GM23338 (cell line): ENCODE results near the gene CD69. TPM values are rescaled to one million over a fixed set of nuclear protein-coding genes. Genes with fewer than 3 reads are reported as not detected.

ENCODE experiments used
- ATAC-seq: fragments of 200-7000 bp; cut with Tn5 transposase; 3 replicates; pipeline ENCODE4 v1.9.1; 2020
- DNase-seq: peaks from one replicate; pipeline ENCODE4 v3.0.0-alpha.2; 2015; ENCODE audit warnings: low spot score
- H2AFZ ChIP-seq: fragments of 200-600 bp; sonication (generic); 2 replicates; pipeline ENCODE4 v1.8.0; 2016; ENCODE audit warnings: antibody characterized with exemption, mild to moderate bottlenecking, moderate library complexity
- H3F3A ChIP-seq: fragments of 200-600 bp; sonication (generic); replicated peaks from 2 replicates; pipeline ENCODE4 v1.8.0; 2017; ENCODE audit warnings: antibody characterized with exemption, mixed run types, low read depth
- H3K27ac ChIP-seq: fragments of 200-600 bp; sonication (generic); 2 replicates; pipeline ENCODE4 v1.6.1; 2016; ENCODE audit warnings: low read depth
- H3K27me3 ChIP-seq: fragments of 200-600 bp; sonication (generic); 2 replicates; pipeline ENCODE4 v1.8.0; 2016; ENCODE audit warnings: mild to moderate bottlenecking, mixed run types, moderate library complexity; ENCODE audit not compliant: insufficient read depth
- H3K36me3 ChIP-seq: fragments of 200-600 bp; sonication (generic); 2 replicates; pipeline ENCODE4 v1.8.0; 2016; ENCODE audit warnings: mild to moderate bottlenecking; ENCODE audit not compliant: insufficient read depth
- H3K4me1 ChIP-seq: fragments of 200-600 bp; sonication (generic); 2 replicates; pipeline ENCODE4 v1.8.0; 2016; ENCODE audit warnings: mild to moderate bottlenecking, moderate library complexity; ENCODE audit not compliant: insufficient read depth
- H3K4me2 ChIP-seq: fragments of 200-600 bp; sonication (generic); 2 replicates; pipeline ENCODE4 v1.7.1; 2017; ENCODE audit warnings: mixed run types
- H3K4me3 ChIP-seq: fragments of 200-600 bp; sonication (generic); 2 replicates; pipeline ENCODE4 v1.6.1; 2016; ENCODE audit warnings: mixed run types
- H3K79me2 ChIP-seq: fragments of 200-600 bp; sonication (generic); replicated peaks from 2 replicates; pipeline ENCODE4 v1.8.0; 2017; ENCODE audit warnings: mild to moderate bottlenecking; ENCODE audit not compliant: insufficient read depth
- H3K9me2 ChIP-seq: fragments of 200-600 bp; sonication (generic); 2 replicates; pipeline ENCODE4 v1.8.0; 2017; ENCODE audit not compliant: insufficient read depth
- H4K20me1 ChIP-seq: fragments of 200-600 bp; sonication (generic); replicated peaks from 2 replicates; pipeline ENCODE4 v1.8.0; 2017; ENCODE audit warnings: mild to moderate bottlenecking; ENCODE audit not compliant: insufficient read depth
- H3K27ac Mint-ChIP-seq: 2 replicates; pipeline ENCODE4 v1.8.0; 2020; ENCODE audit warnings: inconsistent platforms, mild to moderate bottlenecking, moderate library complexity, mixed read lengths
- H3K27me3 Mint-ChIP-seq: 3 replicates; pipeline ENCODE4 v1.8.0; 2022; ENCODE audit warnings: low read depth, mild to moderate bottlenecking, moderate library complexity, mixed read lengths, inconsistent platforms; ENCODE audit not compliant: insufficient read depth, poor library complexity
- H3K36me3 Mint-ChIP-seq: 3 replicates; pipeline ENCODE4 v1.8.0; 2021; ENCODE audit warnings: low read depth, mild to moderate bottlenecking, inconsistent platforms, moderate library complexity, mixed read lengths
- H3K4me1 Mint-ChIP-seq: 3 replicates; pipeline ENCODE4 v1.8.0; 2020; ENCODE audit warnings: mild to moderate bottlenecking, inconsistent platforms, mixed read lengths
- H3K4me3 Mint-ChIP-seq: 3 replicates; pipeline ENCODE4 v1.8.0; 2021; ENCODE audit warnings: moderate library complexity, mild to moderate bottlenecking, inconsistent platforms, mixed read lengths
- H3K9me3 Mint-ChIP-seq: 3 replicates; pipeline ENCODE4 v1.8.0; 2020; ENCODE audit warnings: moderate library complexity, mild to moderate bottlenecking, inconsistent platforms, mixed read lengths
- CTCF ChIP-seq, 2 experiments: fragments of 200-600 bp in 1 of 2; sonication (generic) in 1 of 2; conservative IDR thresholded peaks; 2 replicates each; pipeline versions ENCODE4 v1.5.1 to v1.6.1; 2016 to 2017; ENCODE audit warnings: antibody characterized with exemption in 2 of 2, low read depth in 2 of 2, mild to moderate bottlenecking in 2 of 2, moderate library complexity in 1 of 2
- EZH2phosphoT487 ChIP-seq: fragments of 200-600 bp; sonication (generic); IDR thresholded peaks from one replicate; pipeline ENCODE4 v1.8.1; 2018; ENCODE audit warnings: antibody characterized with exemption; ENCODE audit not compliant: unreplicated experiment
- JUNB ChIP-seq: IDR thresholded peaks from one replicate; pipeline ENCODE4 v1.6.1; 2016; ENCODE audit warnings: antibody characterized with exemption; ENCODE audit not compliant: unreplicated experiment
- NANOG ChIP-seq: IDR thresholded peaks from 2 replicates; pipeline ENCODE4 v1.6.1; 2016; ENCODE audit warnings: antibody characterized with exemption, borderline replicate concordance
- REST ChIP-seq: IDR thresholded peaks from one replicate; pipeline ENCODE4 v1.6.1; 2018; ENCODE audit warnings: antibody characterized with exemption; ENCODE audit not compliant: unreplicated experiment
- STAT1 ChIP-seq: IDR thresholded peaks from one replicate; pipeline ENCODE4 v1.6.1; 2016; ENCODE audit warnings: antibody characterized with exemption; ENCODE audit not compliant: unreplicated experiment
- ZNF114 ChIP-seq: fragments of 250-450 bp; sonication (Bioruptor Pico); IDR thresholded peaks from 2 replicates; pipeline ENCODE4 v1.5.0; 2020; ENCODE audit warnings: mild to moderate bottlenecking, moderate library complexity
- ZNF462 ChIP-seq: fragments of 250-450 bp; sonication (Bioruptor Pico); IDR thresholded peaks from 2 replicates; pipeline ENCODE4 v1.5.0; 2020; ENCODE audit warnings: mild to moderate bottlenecking, moderate library complexity
- polyA plus RNA-seq: library from polyadenylated mRNA; unstranded; fragments of >200 nt; fragmentation: Nextera tagmentation; extraction: Ambion mirVana; gene quantifications from 2 replicates; pipeline ENCODE4 v1.2.1, GENCODE V29; 2016
- total RNA-seq: library from RNA; depleted of rRNA; stranded (reverse); fragments of >200 nt; shearing (Covaris generic); gene quantifications from 2 replicates; pipeline ENCODE4 v1.2.3, GENCODE V29; 2014

The CD69 gene
- total and polyA plus RNA-seq, 2 experiments from 2014 or later, result not detected

GRCh38 chr12:9756706-9757105 is 4.0 kb downstream of the CD69 start:
- no peak overlapping the region for H3K27ac Mint-ChIP-seq

More at GRCh38 chr12:9756706-9757105, 4.0 kb downstream of the CD69 start:
- Mint-ChIP-seq H3K9me3 (no peaks in the 10 kb centered on the region), H3K4me1 (peaks cover 11% of the 10 kb centered on the region; the same call in 2 of the 3 replicates), H3K36me3 (no peaks in the 10 kb centered on the region), H3K4me3 (no peak overlapping the region), H3K27me3 (peaks cover under 1% of the 10 kb centered on the region)
- no peaks in the 10 kb centered on the region for H3F3A ChIP-seq
- no peaks in the 10 kb centered on the region for H4K20me1 ChIP-seq
- no peak for TF ChIP-seq REST
- TF ChIP-seq NANOG, result no peak
- no peak for TF ChIP-seq STAT1
- no peak for TF ChIP-seq EZH2phosphoT487
- TF ChIP-seq ZNF114 (CRISPR knock-in tag), result no peak
- TF ChIP-seq ZNF462 (CRISPR knock-in tag), result no peak
- TF ChIP-seq JUNB, result no peak
- TF ChIP-seq CTCF (conservative IDR thresholded peaks at IDR 0.05; ENCODE audit: low read depth in 2 of 2), result no peak
- H3K4me1 ChIP-seq, result peaks cover 11% of the 10 kb centered on the region
- no peaks in the 10 kb centered on the region for H3K36me3 ChIP-seq
- no peaks in the 10 kb centered on the region for H3K79me2 ChIP-seq
- DNase-seq (no peak), ATAC-seq (no peak)
- H2AFZ ChIP-seq, result no peak overlapping the region
- H3K4me3 ChIP-seq, result no peak overlapping the region
- H3K9me2 ChIP-seq, result no peaks in the 10 kb centered on the region
- H3K27ac ChIP-seq, result no peak overlapping the region
- no peaks in the 10 kb centered on the region for H3K27me3 ChIP-seq
- H3K4me2 ChIP-seq, result no peak overlapping the region
